ENCODE results near the gene GABPB1.

GABPB1 gene

DNA sequence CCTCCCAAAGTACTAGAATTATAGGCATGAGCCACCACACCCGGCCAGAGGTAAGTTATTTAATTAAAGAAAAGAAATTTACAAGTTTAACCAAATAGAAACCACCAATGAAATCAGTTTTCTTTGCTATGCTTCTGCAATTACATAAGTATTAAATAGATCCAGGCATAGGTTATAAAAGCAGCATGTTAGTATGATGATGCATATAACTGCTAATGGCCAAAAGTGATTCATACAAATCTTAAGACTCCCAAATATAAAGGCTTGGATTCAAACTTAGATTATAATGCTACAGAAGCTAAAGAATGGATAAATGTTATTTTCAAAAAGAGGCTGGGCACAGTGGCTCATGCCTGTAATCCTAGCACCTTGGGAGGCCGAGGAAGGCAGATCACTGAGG, 56.7 kb downstream of the GABPB1 start:
- ATAC-seq, result no peak
- no peak for TF ChIP-seq RARB (CRISPR knock-in tag; IDR thresholded peaks at IDR 0.05)
- TF ChIP-seq GLIS3 (CRISPR knock-in tag; IDR thresholded peaks at IDR 0.05), result no peak
- no peak for TF ChIP-seq ARNTL (CRISPR knock-in tag; IDR thresholded peaks at IDR 0.05; ENCODE audit: borderline replicate concordance, low read depth)
- TF ChIP-seq, protein P1, sequence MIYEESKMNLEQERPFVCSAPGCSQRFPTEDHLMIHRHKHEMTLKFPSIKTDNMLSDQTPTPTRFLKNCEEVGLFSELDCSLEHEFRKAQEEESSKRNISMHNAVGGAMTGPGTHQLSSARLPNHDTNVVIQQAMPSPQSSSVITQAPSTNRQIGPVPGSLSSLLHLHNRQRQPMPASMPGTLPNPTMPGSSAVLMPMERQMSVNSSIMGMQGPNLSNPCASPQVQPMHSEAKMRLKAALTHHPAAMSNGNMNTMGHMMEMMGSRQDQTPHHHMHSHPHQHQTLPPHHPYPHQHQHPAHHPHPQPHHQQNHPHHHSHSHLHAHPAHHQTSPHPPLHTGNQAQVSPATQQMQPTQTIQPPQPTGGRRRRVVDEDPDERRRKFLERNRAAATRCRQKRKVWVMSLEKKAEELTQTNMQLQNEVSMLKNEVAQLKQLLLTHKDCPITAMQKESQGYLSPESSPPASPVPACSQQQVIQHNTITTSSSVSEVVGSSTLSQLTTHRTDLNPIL (CRISPR knock-in tag; IDR thresholded peaks at IDR 0.05; ENCODE audit: low read depth), result no peak
- no peak for TF ChIP-seq ZFP30 (CRISPR knock-in tag; IDR thresholded peaks at IDR 0.05)
- TF ChIP-seq, protein P2, sequence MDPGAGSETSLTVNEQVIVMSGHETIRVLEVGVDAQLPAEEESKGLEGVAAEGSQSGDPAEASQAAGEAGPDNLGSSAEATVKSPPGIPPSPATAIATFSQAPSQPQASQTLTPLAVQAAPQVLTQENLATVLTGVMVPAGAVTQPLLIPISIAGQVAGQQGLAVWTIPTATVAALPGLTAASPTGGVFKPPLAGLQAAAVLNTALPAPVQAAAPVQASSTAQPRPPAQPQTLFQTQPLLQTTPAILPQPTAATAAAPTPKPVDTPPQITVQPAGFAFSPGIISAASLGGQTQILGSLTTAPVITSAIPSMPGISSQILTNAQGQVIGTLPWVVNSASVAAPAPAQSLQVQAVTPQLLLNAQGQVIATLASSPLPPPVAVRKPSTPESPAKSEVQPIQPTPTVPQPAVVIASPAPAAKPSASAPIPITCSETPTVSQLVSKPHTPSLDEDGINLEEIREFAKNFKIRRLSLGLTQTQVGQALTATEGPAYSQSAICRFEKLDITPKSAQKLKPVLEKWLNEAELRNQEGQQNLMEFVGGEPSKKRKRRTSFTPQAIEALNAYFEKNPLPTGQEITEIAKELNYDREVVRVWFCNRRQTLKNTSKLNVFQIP (CRISPR knock-in tag; IDR thresholded peaks at IDR 0.05; ENCODE audit: borderline replicate concordance, low read depth), result no peak
- no peak for TF ChIP-seq TCF4 (CRISPR knock-in tag; IDR thresholded peaks at IDR 0.05; ENCODE audit: borderline replicate concordance)
- no peak for TF ChIP-seq CSDC2 (CRISPR knock-in tag; IDR thresholded peaks at IDR 0.05)
- TF ChIP-seq ZNF565 (CRISPR knock-in tag; conservative IDR thresholded peaks at IDR 0.05; ENCODE audit: low read depth), result no peak
- no peak for TF ChIP-seq OSR1 (CRISPR knock-in tag; IDR thresholded peaks at IDR 0.05)
- no peak for TF ChIP-seq ESRRG (CRISPR knock-in tag; IDR thresholded peaks at IDR 0.05)
- no peak for TF ChIP-seq ZNF8 (CRISPR knock-in tag; IDR thresholded peaks at IDR 0.05)
- TF ChIP-seq, protein P3, sequence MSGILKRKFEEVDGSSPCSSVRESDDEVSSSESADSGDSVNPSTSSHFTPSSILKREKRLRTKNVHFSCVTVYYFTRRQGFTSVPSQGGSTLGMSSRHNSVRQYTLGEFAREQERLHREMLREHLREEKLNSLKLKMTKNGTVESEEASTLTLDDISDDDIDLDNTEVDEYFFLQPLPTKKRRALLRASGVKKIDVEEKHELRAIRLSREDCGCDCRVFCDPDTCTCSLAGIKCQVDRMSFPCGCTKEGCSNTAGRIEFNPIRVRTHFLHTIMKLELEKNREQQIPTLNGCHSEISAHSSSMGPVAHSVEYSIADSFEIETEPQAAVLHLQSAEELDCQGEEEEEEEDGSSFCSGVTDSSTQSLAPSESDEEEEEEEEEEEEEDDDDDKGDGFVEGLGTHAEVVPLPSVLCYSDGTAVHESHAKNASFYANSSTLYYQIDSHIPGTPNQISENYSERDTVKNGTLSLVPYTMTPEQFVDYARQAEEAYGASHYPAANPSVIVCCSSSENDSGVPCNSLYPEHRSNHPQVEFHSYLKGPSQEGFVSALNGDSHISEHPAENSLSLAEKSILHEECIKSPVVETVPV (CRISPR knock-in tag; IDR thresholded peaks at IDR 0.05), result no peak
- no peak for TF ChIP-seq BACH2 (CRISPR knock-in tag; IDR thresholded peaks at IDR 0.05; ENCODE audit: borderline replicate concordance)
- no peak for TF ChIP-seq ZFP3 (CRISPR knock-in tag; IDR thresholded peaks at IDR 0.05)
- TF ChIP-seq ZC3H10 (CRISPR knock-in tag; IDR thresholded peaks at IDR 0.05), result no peak
- no peak for TF ChIP-seq ZNF70 (CRISPR knock-in tag; IDR thresholded peaks at IDR 0.05)
- TF ChIP-seq, protein P4, sequence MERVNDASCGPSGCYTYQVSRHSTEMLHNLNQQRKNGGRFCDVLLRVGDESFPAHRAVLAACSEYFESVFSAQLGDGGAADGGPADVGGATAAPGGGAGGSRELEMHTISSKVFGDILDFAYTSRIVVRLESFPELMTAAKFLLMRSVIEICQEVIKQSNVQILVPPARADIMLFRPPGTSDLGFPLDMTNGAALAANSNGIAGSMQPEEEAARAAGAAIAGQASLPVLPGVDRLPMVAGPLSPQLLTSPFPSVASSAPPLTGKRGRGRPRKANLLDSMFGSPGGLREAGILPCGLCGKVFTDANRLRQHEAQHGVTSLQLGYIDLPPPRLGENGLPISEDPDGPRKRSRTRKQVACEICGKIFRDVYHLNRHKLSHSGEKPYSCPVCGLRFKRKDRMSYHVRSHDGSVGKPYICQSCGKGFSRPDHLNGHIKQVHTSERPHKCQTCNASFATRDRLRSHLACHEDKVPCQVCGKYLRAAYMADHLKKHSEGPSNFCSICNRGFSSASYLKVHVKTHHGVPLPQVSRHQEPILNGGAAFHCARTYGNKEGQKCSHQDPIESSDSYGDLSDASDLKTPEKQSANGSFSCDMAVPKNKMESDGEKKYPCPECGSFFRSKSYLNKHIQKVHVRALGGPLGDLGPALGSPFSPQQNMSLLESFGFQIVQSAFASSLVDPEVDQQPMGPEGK (CRISPR knock-in tag; IDR thresholded peaks at IDR 0.05; ENCODE audit: borderline replicate concordance), result no peak

DNA sequence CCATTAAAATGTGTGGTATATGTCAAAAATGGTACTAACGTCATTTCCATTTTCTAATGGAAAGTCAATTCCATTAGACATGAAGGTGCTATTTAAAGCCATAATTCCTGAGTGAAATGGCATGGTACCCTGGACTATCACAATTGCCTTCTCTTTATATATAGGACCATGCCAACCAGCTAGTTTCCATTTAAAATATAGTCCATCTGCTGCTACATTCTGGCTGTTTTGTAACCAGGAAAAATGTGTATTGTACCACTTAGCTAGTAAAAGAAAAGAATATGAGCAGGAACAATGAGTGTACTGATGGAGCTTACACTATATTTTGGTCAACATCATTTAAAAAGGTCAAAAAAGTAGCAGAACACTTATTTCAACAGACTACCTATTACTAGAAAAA, 59.0 kb downstream of the GABPB1 start:
- no peak for ATAC-seq
- TF ChIP-seq, protein P5, sequence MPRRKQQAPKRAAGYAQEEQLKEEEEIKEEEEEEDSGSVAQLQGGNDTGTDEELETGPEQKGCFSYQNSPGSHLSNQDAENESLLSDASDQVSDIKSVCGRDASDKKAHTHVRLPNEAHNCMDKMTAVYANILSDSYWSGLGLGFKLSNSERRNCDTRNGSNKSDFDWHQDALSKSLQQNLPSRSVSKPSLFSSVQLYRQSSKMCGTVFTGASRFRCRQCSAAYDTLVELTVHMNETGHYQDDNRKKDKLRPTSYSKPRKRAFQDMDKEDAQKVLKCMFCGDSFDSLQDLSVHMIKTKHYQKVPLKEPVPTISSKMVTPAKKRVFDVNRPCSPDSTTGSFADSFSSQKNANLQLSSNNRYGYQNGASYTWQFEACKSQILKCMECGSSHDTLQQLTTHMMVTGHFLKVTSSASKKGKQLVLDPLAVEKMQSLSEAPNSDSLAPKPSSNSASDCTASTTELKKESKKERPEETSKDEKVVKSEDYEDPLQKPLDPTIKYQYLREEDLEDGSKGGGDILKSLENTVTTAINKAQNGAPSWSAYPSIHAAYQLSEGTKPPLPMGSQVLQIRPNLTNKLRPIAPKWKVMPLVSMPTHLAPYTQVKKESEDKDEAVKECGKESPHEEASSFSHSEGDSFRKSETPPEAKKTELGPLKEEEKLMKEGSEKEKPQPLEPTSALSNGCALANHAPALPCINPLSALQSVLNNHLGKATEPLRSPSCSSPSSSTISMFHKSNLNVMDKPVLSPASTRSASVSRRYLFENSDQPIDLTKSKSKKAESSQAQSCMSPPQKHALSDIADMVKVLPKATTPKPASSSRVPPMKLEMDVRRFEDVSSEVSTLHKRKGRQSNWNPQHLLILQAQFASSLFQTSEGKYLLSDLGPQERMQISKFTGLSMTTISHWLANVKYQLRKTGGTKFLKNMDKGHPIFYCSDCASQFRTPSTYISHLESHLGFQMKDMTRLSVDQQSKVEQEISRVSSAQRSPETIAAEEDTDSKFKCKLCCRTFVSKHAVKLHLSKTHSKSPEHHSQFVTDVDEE (CRISPR knock-in tag; IDR thresholded peaks at IDR 0.05), result no peak
- TF ChIP-seq, protein P4 (CRISPR knock-in tag; IDR thresholded peaks at IDR 0.05; ENCODE audit: borderline replicate concordance), result no peak
- no peak for TF ChIP-seq ZNF565 (CRISPR knock-in tag; conservative IDR thresholded peaks at IDR 0.05; ENCODE audit: low read depth)
- TF ChIP-seq, protein P3 (CRISPR knock-in tag; IDR thresholded peaks at IDR 0.05), result no peak
- TF ChIP-seq ZFP30 (CRISPR knock-in tag; IDR thresholded peaks at IDR 0.05), result no peak
- no peak for TF ChIP-seq RARB (CRISPR knock-in tag; IDR thresholded peaks at IDR 0.05)
- no peak for TF ChIP-seq TCF4 (CRISPR knock-in tag; IDR thresholded peaks at IDR 0.05; ENCODE audit: borderline replicate concordance)
- no peak for TF ChIP-seq PPARA (CRISPR knock-in tag; IDR thresholded peaks at IDR 0.05; ENCODE audit: borderline replicate concordance)
- no peak for TF ChIP-seq ZNF70 (CRISPR knock-in tag; IDR thresholded peaks at IDR 0.05)
- no peak for TF ChIP-seq SNAI2 (CRISPR knock-in tag; IDR thresholded peaks at IDR 0.05)
- TF ChIP-seq, protein P2 (CRISPR knock-in tag; IDR thresholded peaks at IDR 0.05; ENCODE audit: borderline replicate concordance, low read depth), result no peak
- no peak for TF ChIP-seq ZFP3 (CRISPR knock-in tag; IDR thresholded peaks at IDR 0.05)
- TF ChIP-seq OSR1 (CRISPR knock-in tag; IDR thresholded peaks at IDR 0.05), result no peak
- no peak for TF ChIP-seq GLIS3 (CRISPR knock-in tag; IDR thresholded peaks at IDR 0.05)
- TF ChIP-seq BACH2 (CRISPR knock-in tag; IDR thresholded peaks at IDR 0.05; ENCODE audit: borderline replicate concordance), result no peak
- TF ChIP-seq TOX (CRISPR knock-in tag; IDR thresholded peaks at IDR 0.05; ENCODE audit: borderline replicate concordance), result no peak
- TF ChIP-seq ZC3H10 (CRISPR knock-in tag; IDR thresholded peaks at IDR 0.05), result no peak
- no peak for TF ChIP-seq ESRRG (CRISPR knock-in tag; IDR thresholded peaks at IDR 0.05)
- TF ChIP-seq, protein P1 (CRISPR knock-in tag; IDR thresholded peaks at IDR 0.05; ENCODE audit: low read depth), result no peak
